GM21390 (cell line): ENCODE measurements around the gene OPN1LW.
"Not testable (repeated sequence)": the region's sequence is repeated elsewhere in the genome, so short reads cannot be mapped to it uniquely, and the experiment has no call there.

Experiments used
- ATAC-seq: cut with Tn5 transposase; IDR thresholded peaks from one replicate; pipeline ENCODE4 v1.9.1; 2021; ENCODE audit not compliant: unreplicated experiment

OPN1LW gene

GRCh38 chrX:154132366-154132765 lies 11.7 kb upstream of the OPN1LW start:
- ATAC-seq = no peak

- no peak for ATAC-seq
Measured at GRCh38 chrX:154135458-154136229, 8.4 kb upstream of the OPN1LW start.

- no peak for ATAC-seq
Measured at GRCh38 chrX:154136627-154137161, 7.3 kb upstream of the OPN1LW start.

GRCh38 chrX:154138857-154139256 lies 5.2 kb upstream of the OPN1LW start:
- ATAC-seq = no peak

GRCh38 chrX:154140206-154140605 lies 3.8 kb upstream of the OPN1LW start:
- ATAC-seq = no peak

GRCh38 chrX:154140742-154141141 lies 3.3 kb upstream of the OPN1LW start:
- no peak for ATAC-seq

GRCh38 chrX:154142386-154142785 lies 1.7 kb upstream of the OPN1LW start:
- ATAC-seq = no peak

GRCh38 chrX:154142950-154143745 lies 895 bp upstream of the OPN1LW start:
- ATAC-seq = no peak

- not testable (repeated sequence) for ATAC-seq
Measured at GRCh38 chrX:154151030-154151429, 7.0 kb downstream of the OPN1LW start.

- ATAC-seq = not testable (repeated sequence)
Measured at GRCh38 chrX:154156221-154156620, 12.2 kb downstream of the OPN1LW start.

- not testable (repeated sequence) for ATAC-seq
Measured at GRCh38 chrX:154157207-154157606, 13.2 kb downstream of the OPN1LW start.

- not testable (repeated sequence) for ATAC-seq
Measured at GRCh38 chrX:154159345-154159744, 15.3 kb downstream of the OPN1LW start.

- ATAC-seq = not testable (repeated sequence)
Measured at GRCh38 chrX:154164902-154165301, 20.9 kb downstream of the OPN1LW start.

- not testable (repeated sequence) for ATAC-seq
Measured at GRCh38 chrX:154168384-154168783, 24.3 kb downstream of the OPN1LW start.

GRCh38 chrX:154172535-154172943 lies 28.5 kb downstream of the OPN1LW start:
- peak; percentile 72 for ATAC-seq

GRCh38 chrX:154174356-154174755 lies 30.3 kb downstream of the OPN1LW start:
- not testable (repeated sequence) for ATAC-seq

- not testable (repeated sequence) for ATAC-seq
Measured at GRCh38 chrX:154182296-154182695, 38.3 kb downstream of the OPN1LW start, which contains the start of gene OPN1MW. OPN1MW (plus strand) TSS chrX:154182596; CDS start chrX:154182678, 82 bp downstream.

- not testable (repeated sequence) for ATAC-seq
Measured at GRCh38 chrX:154183794-154184193, 39.8 kb downstream of the OPN1LW start.

- not testable (repeated sequence) for ATAC-seq
Measured at GRCh38 chrX:154192846-154193245, 48.8 kb downstream of the OPN1LW start.

GRCh38 chrX:154194316-154194715 lies 50.3 kb downstream of the OPN1LW start:
- not testable (repeated sequence) for ATAC-seq

GRCh38 chrX:154196466-154196865 lies 52.4 kb downstream of the OPN1LW start:
- ATAC-seq = not testable (repeated sequence)
